Ovary (tissue), 9 donors: ENCODE data around the gene AP2S1. TPM values are rescaled to one million over a fixed set of nuclear protein-coding genes. Genes with fewer than 3 reads are reported as not detected.
"Not testable (repeated sequence)": the region's sequence is repeated elsewhere in the genome, so short reads cannot be mapped to it uniquely, and the experiment has no call there.

Experiments
- DNase-seq, 5 donors: peaks; one replicate each; pipeline ENCODE4 v3.0.0-alpha.2; 2019 to 2020
- H3K27ac ChIP-seq, 2 donors: fragments of 200-600 bp; one replicate each; pipeline versions ENCODE4 v1.5.1 to v1.8.0; 2019 to 2022
- H3K27me3 ChIP-seq: fragments of 200-600 bp; one replicate; pipeline ENCODE4 v1.8.0; 2022
- H3K36me3 ChIP-seq: fragments of 200-600 bp; sonication (generic); one replicate; pipeline ENCODE4 v1.5.1; 2019
- H3K4me1 ChIP-seq: one replicate; pipeline ENCODE4 v1.8.1; 2013; ENCODE audit warnings: mild to moderate bottlenecking, moderate library complexity; ENCODE audit not compliant: insufficient read depth
- H3K4me3 ChIP-seq: fragments of 200-600 bp; sonication (generic); one replicate; pipeline ENCODE4 v1.5.1; 2017
- H3K9me3 ChIP-seq, 2 donors: fragments of 200-600 bp in 1 of 2; sonication (generic) in 1 of 2; one replicate each; pipeline versions ENCODE4 v1.5.1 to v1.8.1; 2013 to 2019; ENCODE audit warnings: mild to moderate bottlenecking in 1 of 2, moderate library complexity in 1 of 2
- EP300 ChIP-seq: sonication (generic); formaldehyde crosslinking; IDR thresholded peaks from one replicate; pipeline ENCODE4 v1.6.1; 2017; ENCODE audit warnings: antibody characterized with exemption
- POLR2A ChIP-seq: fragments of 450-650 bp; IDR thresholded peaks from one replicate; pipeline ENCODE4 v1.6.1; 2017; ENCODE audit warnings: antibody characterized with exemption, mild to moderate bottlenecking, moderate library complexity
- WGBS, 3 donors: extraction: QIAGEN DNeasy Blood & Tissue Kit in 1 of 3; methylation state at CpG; one replicate each; pipeline versions ENCODE4 v1.1.5 to v1.1.7; 2013 to 2017; 5-methylcytosine and 5-hydroxymethylcytosine counted together
- intact Hi-C, 4 donors: fragments of 100-400 bp; cut with DNase I; formaldehyde crosslinking; loops; one replicate each; pipeline versions ENCODE4 v1.11.0 to v1.15.1; 2022 to 2023
- polyA plus RNA-seq, 2 donors: library from polyadenylated mRNA; stranded (reverse); fragments of 200-250 nt in 1 of 2; fragments of 350-450 nt in 1 of 2; fragmentation: Illumina TruSeq in 1 of 2; extraction: RNeasy Lipid Tissue Mini Kit (QIAGEN cat#74804) in 1 of 2; gene quantifications; one replicate each; pipeline ENCODE4 v1.2.3, GENCODE V29; 2013 to 2014
- total RNA-seq, 7 donors: library from RNA; depleted of rRNA in 2 of 7; stranded (reverse); fragments of >200 nt in 2 of 7; fragmentation: NEBNext Ultra II Directional in 3 of 7; extraction: Animal tissue kit (Norgen Biotek cat#: 25700) in 3 of 7; gene quantifications; one replicate each; pipeline versions ENCODE4 v1.1.0 to v1.2.4, GENCODE V29; 2016 to 2023
- TF ChIP-seq, protein P1 (sequence below), 3 donors: fragments of 450-650 bp in 2 of 3; fragments of 200-600 bp in 1 of 3; IDR thresholded peaks; one replicate each; pipeline versions ENCODE4 v1.5.1 to v1.8.0; 2016 to 2022; ENCODE audit warnings: antibody characterized with exemption in 3 of 3, mild to moderate bottlenecking in 1 of 3
- donor health status: DM: no; HTN: no; CAD: no; lungs with moderate emphysema.
- donor health status: DM: no; HTN: no; CAD: no.
- donor health status: Bipolar disorder and iron deficiency.
- donor health status: DM: yes; HTN: yes; CAD: no.
- donor health status: DM: no; HTN: no; CAD: no.
- donor health status: DM: yes; HTN: yes; CAD: no.

AP2S1 gene
- total and polyA plus RNA-seq, 9 donors = 39.9 to 86.3 (median 57.0) TPM

DNA sequence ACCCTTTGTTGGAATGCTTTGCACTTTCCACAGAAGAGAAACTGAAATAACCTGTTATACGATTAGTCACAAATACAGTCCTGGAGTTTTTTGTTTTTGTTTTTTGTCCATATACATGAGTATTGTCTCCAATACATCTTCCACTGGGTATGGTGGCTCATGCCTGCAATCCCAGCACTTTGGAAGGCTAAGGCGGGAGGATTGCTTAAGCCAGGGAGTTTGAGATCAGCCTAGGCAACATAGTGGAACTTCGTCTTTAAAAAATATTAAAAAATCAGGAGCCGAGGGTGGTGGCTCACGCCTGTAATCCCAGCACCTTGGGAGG lies 25.0 kb downstream of the AP2S1 start:
- no peak for DNase-seq
- intact Hi-C loops = no loop called here
- no peak overlapping the region for H3K27ac ChIP-seq
- no peaks in the 10 kb centered on the region for H3K27me3 ChIP-seq
- H3K4me3 ChIP-seq = no peak overlapping the region
- TF ChIP-seq EP300 (no peak), POLR2A (no peak)
- TF ChIP-seq, protein P1, sequence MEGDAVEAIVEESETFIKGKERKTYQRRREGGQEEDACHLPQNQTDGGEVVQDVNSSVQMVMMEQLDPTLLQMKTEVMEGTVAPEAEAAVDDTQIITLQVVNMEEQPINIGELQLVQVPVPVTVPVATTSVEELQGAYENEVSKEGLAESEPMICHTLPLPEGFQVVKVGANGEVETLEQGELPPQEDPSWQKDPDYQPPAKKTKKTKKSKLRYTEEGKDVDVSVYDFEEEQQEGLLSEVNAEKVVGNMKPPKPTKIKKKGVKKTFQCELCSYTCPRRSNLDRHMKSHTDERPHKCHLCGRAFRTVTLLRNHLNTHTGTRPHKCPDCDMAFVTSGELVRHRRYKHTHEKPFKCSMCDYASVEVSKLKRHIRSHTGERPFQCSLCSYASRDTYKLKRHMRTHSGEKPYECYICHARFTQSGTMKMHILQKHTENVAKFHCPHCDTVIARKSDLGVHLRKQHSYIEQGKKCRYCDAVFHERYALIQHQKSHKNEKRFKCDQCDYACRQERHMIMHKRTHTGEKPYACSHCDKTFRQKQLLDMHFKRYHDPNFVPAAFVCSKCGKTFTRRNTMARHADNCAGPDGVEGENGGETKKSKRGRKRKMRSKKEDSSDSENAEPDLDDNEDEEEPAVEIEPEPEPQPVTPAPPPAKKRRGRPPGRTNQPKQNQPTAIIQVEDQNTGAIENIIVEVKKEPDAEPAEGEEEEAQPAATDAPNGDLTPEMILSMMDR (IDR thresholded peaks at IDR 0.05) = no peak
- peaks cover 4% of the 10 kb centered on the region for H3K4me1 ChIP-seq
- no peaks in the 10 kb centered on the region for H3K9me3 ChIP-seq
- no peaks in the 10 kb centered on the region for H3K36me3 ChIP-seq
- WGBS, 3 donors = 68 to 81% (median 73%) methylated on average over 5 of the region's 5 CpGs

DNA sequence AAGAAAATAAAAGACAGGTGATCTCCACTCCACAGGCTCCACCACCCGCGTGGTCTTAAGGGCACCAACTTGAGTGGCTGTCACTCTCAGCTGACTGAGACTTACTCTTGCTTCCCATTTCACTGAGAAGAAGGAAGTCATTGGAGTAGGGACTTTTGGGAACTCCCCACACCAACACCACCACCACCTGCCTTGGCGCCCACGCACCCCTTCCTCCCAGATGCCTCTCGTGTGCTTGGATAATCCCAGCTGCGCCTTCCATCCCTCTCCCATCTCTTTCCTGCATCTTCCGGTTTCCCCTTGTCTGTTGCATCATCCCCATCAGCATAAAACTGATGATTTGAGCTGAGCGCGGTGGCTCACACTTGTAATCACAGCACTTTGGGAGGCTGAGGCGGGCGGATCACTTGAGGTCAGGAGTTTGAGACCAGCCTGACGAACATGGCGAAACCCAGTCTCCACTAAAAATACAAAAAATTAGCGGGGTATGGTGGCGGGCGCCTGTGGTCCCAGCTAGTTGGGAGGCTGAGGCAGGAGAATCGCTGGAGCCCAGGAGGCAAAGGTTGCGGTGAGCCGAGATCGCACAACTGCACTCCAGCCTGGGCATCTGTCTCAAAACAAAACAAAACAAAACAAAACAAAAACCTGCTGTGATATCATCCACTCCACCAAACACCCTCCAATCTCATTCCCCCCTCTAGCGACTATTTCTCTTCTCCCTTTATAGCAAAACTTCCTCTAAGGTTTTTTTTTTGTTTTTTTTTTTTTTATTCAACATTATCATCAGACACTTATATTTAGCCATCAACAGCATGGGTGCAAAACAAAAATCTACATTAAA lies 25.5 kb downstream of the AP2S1 start:
- whole genome bisulfite sequencing, 3 donors = 78 to 82% (median 79%) methylated on average over 21 of the region's 21 CpGs
- Histone ChIP-seq H3K9me3 (no peaks in the 10 kb centered on the region), H3K4me1 (peaks cover 4% of the 10 kb centered on the region), H3K27ac (no peak overlapping the region), H3K36me3 (no peaks in the 10 kb centered on the region), H3K4me3 (no peak overlapping the region), H3K27me3 (no peaks in the 10 kb centered on the region)
- DNase-seq = no peak
- intact Hi-C loops = no loop called here
- TF ChIP-seq, protein P1 (IDR thresholded peaks at IDR 0.05) = no peak
- TF ChIP-seq EP300 (no peak), POLR2A (no peak)

DNA sequence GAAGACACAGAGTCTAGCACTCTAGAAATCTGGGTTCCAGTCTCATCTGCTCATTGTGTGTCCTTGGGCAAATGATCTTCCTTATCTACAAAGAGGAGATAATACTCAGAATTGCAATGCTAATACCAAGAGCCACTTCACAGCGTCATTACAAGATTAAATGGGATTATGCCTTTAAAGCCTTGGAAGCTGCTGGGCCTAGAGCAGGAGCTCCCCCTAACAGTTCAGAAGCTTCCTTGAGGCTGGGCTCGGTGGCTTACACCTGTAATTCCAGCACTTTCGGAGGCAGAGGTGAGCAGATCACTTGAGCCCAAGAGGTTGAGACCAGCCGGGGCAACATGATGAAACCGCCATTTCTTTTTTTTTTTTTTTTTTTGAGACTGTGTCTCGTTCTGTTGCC lies 27.6 kb downstream of the AP2S1 start:
- WGBS, 3 donors = 74 to 79% (median 75%) methylated on average over 6 of the region's 6 CpGs
- intact Hi-C loops = no loop called here
- H3K4me1 ChIP-seq = no peaks in the 10 kb centered on the region

GRCh38 chr19:46822410-46822787 lies 28.2 kb downstream of the AP2S1 start:
- H3K36me3 ChIP-seq, H3K9me3 ChIP-seq, intact Hi-C loops, H3K27me3 ChIP-seq, H3K27ac ChIP-seq, DNase-seq, H3K4me3 ChIP-seq, H3K4me1 ChIP-seq: not testable (repeated sequence)
- WGBS, 3 donors = 86 to 91% (median 91%) methylated on average over 4 of the region's 4 CpGs

More for the DNA sequence above, 27.6 kb downstream of the AP2S1 start:
- no peaks in the 10 kb centered on the region for H3K27me3 ChIP-seq
- H3K27ac ChIP-seq = no peak overlapping the region
- no peak overlapping the region for H3K4me3 ChIP-seq
- TF ChIP-seq, protein P1 (IDR thresholded peaks at IDR 0.05) = no peak
- TF ChIP-seq EP300 (no peak), POLR2A (no peak)
- H3K36me3 ChIP-seq = no peaks in the 10 kb centered on the region
- H3K9me3 ChIP-seq = no peaks in the 10 kb centered on the region
- no peak for DNase-seq
